H1 (cell line): ENCODE measurements around the gene SHROOM2. TPM values are rescaled to one million over a fixed set of nuclear protein-coding genes. Genes with fewer than 3 reads are reported as not detected.

Experiments
- CTCF ChIA-PET: fragments of 300-600 bp; sonication (Branson Sonifier 250); formaldehyde crosslinking; loops from one replicate; lab custom pipeline; 2021; ENCODE audit not compliant: partially characterized antibody; lab: Charles Lee
- POLR2A ChIA-PET: fragments of 300-600 bp; sonication (Branson Sonifier 250); formaldehyde crosslinking; loops from one replicate; lab custom pipeline; 2021; ENCODE audit warnings: inconsistent platforms; ENCODE audit not compliant: partially characterized antibody; lab: Charles Lee
- DNase-seq, 2 experiments: peaks; one replicate each; pipeline versions ENCODE4 v3.0.0 to v3.0.0-alpha.2; 2010 to 2022; ENCODE audit warnings: low spot score in 2 of 2, low read depth in 1 of 2, mixed read lengths in 1 of 2
- FAIRE-seq: peaks from 2 replicates; lab custom pipeline; 2011; peaks lifted over from hg19 to GRCh38; lab: Jason Lieb, UNC
- H2AFZ ChIP-seq: 2 replicates; pipeline ENCODE4 v1.8.1; 2012; ENCODE audit warnings: low read length, inconsistent platforms
- H2AK5ac ChIP-seq: 2 replicates; pipeline ENCODE4 v1.6.1; 2013; ENCODE audit warnings: low read depth, low read length
- H2BK120ac ChIP-seq: replicated peaks from 2 replicates; pipeline ENCODE3; 2013; ENCODE audit warnings: low read depth, low read length, inconsistent platforms
- H2BK12ac ChIP-seq: 2 replicates; pipeline ENCODE4 v1.6.1; 2013; ENCODE audit warnings: low read depth, low read length
- H2BK15ac ChIP-seq: 2 replicates; pipeline ENCODE4 v1.6.1; 2013; ENCODE audit warnings: low read length
- H2BK20ac ChIP-seq: 2 replicates; pipeline ENCODE4 v1.6.1; 2013; ENCODE audit warnings: low read length
- H2BK5ac ChIP-seq: 2 replicates; pipeline ENCODE4 v1.6.1; 2013; ENCODE audit warnings: low read depth, low read length
- H3K14ac ChIP-seq: 2 replicates; pipeline ENCODE4 v1.6.1; 2013; ENCODE audit warnings: inconsistent platforms; ENCODE audit not compliant: insufficient read length
- H3K18ac ChIP-seq: 2 replicates; pipeline ENCODE4 v1.6.1; 2013; ENCODE audit warnings: low read length; ENCODE audit errors: extremely low read depth
- H3K23ac ChIP-seq: 2 replicates; pipeline ENCODE4 v1.6.1; 2013; ENCODE audit warnings: inconsistent platforms; ENCODE audit not compliant: insufficient read length
- H3K23me2 ChIP-seq: 2 replicates; pipeline ENCODE4 v1.6.1; 2013; ENCODE audit warnings: low read depth, low read length
- H3K27ac ChIP-seq: 2 replicates; pipeline ENCODE4 v1.6.1; 2011; ENCODE audit warnings: low read depth, low read length, inconsistent platforms
- H3K27me3 ChIP-seq, 4 experiments: replicated peaks in 1 of 4; 1 replicate in 1 of 4; 2 replicates in 3 of 4; pipeline versions ENCODE4 v1.6.1 to v1.8.1; 2011 to 2013; ENCODE audit warnings: low read length in 3 of 4, mild to moderate bottlenecking in 3 of 4, inconsistent platforms in 2 of 4, mixed read lengths in 2 of 4, moderate library complexity in 1 of 4; ENCODE audit not compliant: control insufficient read depth in 3 of 4, insufficient read depth in 3 of 4; ENCODE audit errors: extremely low read depth in 1 of 4
- H3K36me3 ChIP-seq, 4 experiments: 2 replicates each; pipeline versions ENCODE4 v1.6.1 to v1.8.1; 2011 to 2013; ENCODE audit warnings: mild to moderate bottlenecking in 4 of 4, low read length in 3 of 4, moderate library complexity in 2 of 4, control low read depth in 1 of 4, inconsistent platforms in 1 of 4; ENCODE audit not compliant: insufficient read depth in 4 of 4, control insufficient read depth in 2 of 4
- H3K4ac ChIP-seq: replicated peaks from 2 replicates; pipeline ENCODE3; 2013; ENCODE audit warnings: low read length, low read depth, mixed read lengths, inconsistent platforms; ENCODE audit not compliant: insufficient read length
- H3K4me1 ChIP-seq, 4 experiments: replicated peaks in 1 of 4; 1 replicate in 1 of 4; 2 replicates in 3 of 4; pipeline versions ENCODE4 v1.6.1 to v1.8.1; 2011 to 2013; ENCODE audit warnings: low read length in 3 of 4, inconsistent platforms in 2 of 4, mixed read lengths in 1 of 4; ENCODE audit not compliant: insufficient read depth in 4 of 4, control insufficient read depth in 3 of 4
- H3K4me2 ChIP-seq, 2 experiments: 2 replicates each; pipeline versions ENCODE4 v1.6.1 to v1.8.1; 2011 to 2013; ENCODE audit warnings: low read depth in 2 of 2, low read length in 2 of 2, control low read depth in 1 of 2, inconsistent platforms in 1 of 2, mild to moderate bottlenecking in 1 of 2; ENCODE audit not compliant: insufficient read depth in 1 of 2
- H3K4me3 ChIP-seq, 4 experiments: fragments of 200-600, 300-600 bp in 1 of 4; sonication (generic), shearing (Covaris generic), sonication (Bioruptor Twin) in 1 of 4; 2 replicates each; pipeline versions ENCODE4 v1.5.1 to v1.8.1; 2011 to 2016; ENCODE audit warnings: low read length in 4 of 4, low read depth in 3 of 4, control low read depth in 2 of 4, inconsistent platforms in 2 of 4, mild to moderate bottlenecking in 2 of 4, mixed read lengths in 1 of 4, moderate library complexity in 1 of 4; ENCODE audit not compliant: insufficient read depth in 2 of 4; ENCODE audit errors: extremely low read depth in 1 of 4
- H3K56ac ChIP-seq: replicated peaks from 2 replicates; pipeline ENCODE3; 2013; ENCODE audit warnings: low read depth, mild to moderate bottlenecking, mixed read lengths, low read length, inconsistent platforms; ENCODE audit not compliant: insufficient read length
- H3K79me1 ChIP-seq: 2 replicates; pipeline ENCODE4 v1.6.1; 2013; ENCODE audit warnings: low read depth, low read length, control low read depth
- H3K79me2 ChIP-seq, 2 experiments: 2 replicates each; pipeline versions ENCODE4 v1.6.1 to v1.8.1; 2012 to 2013; ENCODE audit warnings: low read length in 2 of 2, mild to moderate bottlenecking in 2 of 2, inconsistent platforms in 1 of 2; ENCODE audit not compliant: insufficient read depth in 2 of 2, control insufficient read depth in 1 of 2
- H3K9ac ChIP-seq, 4 experiments: replicated peaks in 1 of 4; 1 replicate in 1 of 4; 2 replicates in 3 of 4; pipeline versions ENCODE4 v1.6.1 to v1.8.1; 2011 to 2013; ENCODE audit warnings: low read depth in 3 of 4, low read length in 3 of 4, control low read depth in 2 of 4, mild to moderate bottlenecking in 2 of 4, moderate library complexity in 2 of 4, inconsistent platforms in 1 of 4; ENCODE audit errors: extremely low read depth in 1 of 4
- H3K9me3 ChIP-seq, 2 experiments: 2 replicates each; pipeline versions ENCODE4 v1.6.1 to v1.8.1; 2012 to 2013; ENCODE audit warnings: mild to moderate bottlenecking in 2 of 2, moderate library complexity in 2 of 2, control low read depth in 1 of 2, inconsistent platforms in 1 of 2, low read depth in 1 of 2, low read length in 1 of 2, mixed read lengths in 1 of 2; ENCODE audit not compliant: insufficient read depth in 2 of 2
- H4K20me1 ChIP-seq, 2 experiments: replicated peaks in 1 of 2; 2 replicates each; pipeline versions ENCODE3 to v1.8.1; 2011 to 2013; ENCODE audit warnings: inconsistent platforms in 2 of 2, low read length in 2 of 2, mild to moderate bottlenecking in 1 of 2; ENCODE audit not compliant: insufficient read depth in 2 of 2, control insufficient read depth in 1 of 2
- H4K5ac ChIP-seq: 2 replicates; pipeline ENCODE4 v1.6.1; 2013; ENCODE audit warnings: low read length, low read depth, mixed read lengths, inconsistent platforms; ENCODE audit not compliant: insufficient read length
- H4K8ac ChIP-seq: 2 replicates; pipeline ENCODE4 v1.8.0; 2013; ENCODE audit warnings: mild to moderate bottlenecking, moderate library complexity, low read length, inconsistent platforms; ENCODE audit not compliant: insufficient read depth; ENCODE audit errors: extremely low read depth
- H4K91ac ChIP-seq: replicated peaks from 2 replicates; pipeline ENCODE3; 2013; ENCODE audit warnings: low read length, mixed read lengths, inconsistent platforms; ENCODE audit not compliant: insufficient read length
- ATF3 ChIP-seq: IDR thresholded peaks from 2 replicates; pipeline ENCODE4 v1.6.1; 2011; ENCODE audit warnings: low read depth, mild to moderate bottlenecking, low read length; ENCODE audit not compliant: insufficient read depth
- CHD1 ChIP-seq: IDR thresholded peaks from 2 replicates; pipeline ENCODE4 v1.6.1; 2012; ENCODE audit warnings: low read depth, low read length, improper control_type of control experiment
- GABPA ChIP-seq: IDR thresholded peaks from 2 replicates; pipeline ENCODE4 v1.6.1; 2011; ENCODE audit warnings: mild to moderate bottlenecking, low read length, moderate library complexity, borderline replicate concordance; ENCODE audit not compliant: insufficient read depth
- HDAC2 ChIP-seq, 2 experiments: fragments of 300-600 bp in 1 of 2; sonication (generic) in 1 of 2; IDR thresholded peaks; 2 replicates each; pipeline ENCODE4 v1.6.1; 2011 to 2012; ENCODE audit warnings: low read depth in 2 of 2, low read length in 2 of 2, mild to moderate bottlenecking in 2 of 2, moderate library complexity in 2 of 2, borderline replicate concordance in 1 of 2, inconsistent platforms in 1 of 2
- RAD21 ChIP-seq, 2 experiments: IDR thresholded peaks in 1 of 2; conservative IDR thresholded peaks in 1 of 2; 2 replicates each; pipeline ENCODE4 v1.6.1; 2011; ENCODE audit warnings: low read depth in 2 of 2, low read length in 2 of 2, improper control_type of control experiment in 1 of 2, inconsistent platforms in 1 of 2, mild to moderate bottlenecking in 1 of 2, moderate library complexity in 1 of 2
- SP1 ChIP-seq: IDR thresholded peaks from 2 replicates; pipeline ENCODE4 v1.6.1; 2011; ENCODE audit warnings: low read depth, low read length
- SUZ12 ChIP-seq: fragments of 200-600 bp; sonication (generic); IDR thresholded peaks from 2 replicates; pipeline ENCODE4 v1.6.1; 2012; ENCODE audit warnings: mild to moderate bottlenecking, inconsistent platforms, low read length, moderate library complexity, mixed read lengths
- USF2 ChIP-seq: IDR thresholded peaks from 2 replicates; pipeline ENCODE4 v1.6.1; 2011; ENCODE audit warnings: low read length, improper control_type of control experiment
- WGBS, 2 experiments: shearing (Covaris generic) in 1 of 2; methylation state at CpG; one replicate each; pipeline versions ENCODE4 v1.1.6 to v1.1.7; 2013 to 2015; ENCODE audit warnings: low lambda C conversion rate in 2 of 2, mixed read lengths in 2 of 2, inconsistent platforms in 1 of 2, low coverage in 1 of 2, missing lambda C conversion rate in 1 of 2; ENCODE audit not compliant: insufficient replicate concordance in 2 of 2, insufficient coverage in 1 of 2, insufficient read length in 1 of 2; ENCODE audit errors: extremely low coverage in 1 of 2, missing lambda C conversion rate in 1 of 2; 5-methylcytosine and 5-hydroxymethylcytosine counted together
- polyA plus RNA-seq, 7 experiments: library from polyadenylated mRNA; depleted of rRNA in 3 of 7; stranded (reverse) in 5 of 7; unstranded in 2 of 7; fragments of >200 nt in 5 of 7; fragments of 200-250 nt in 2 of 7; gene quantifications; 1 replicate in 5 of 7; 2 replicates in 1 of 7; 4 replicates in 1 of 7; pipeline versions ENCODE4 v1.2.1 to v1.2.3, GENCODE V29; 2011 to 2013; ENCODE audit warnings: missing spikeins in 2 of 7, mixed read lengths in 2 of 7
- total RNA-seq: library from RNA; stranded (reverse); fragmentation: NEBNext Ultra II Directional; extraction: Animal tissue kit (Norgen Biotek cat#: 25700); gene quantifications from 2 replicates; pipeline ENCODE4 v1.2.1, GENCODE V29; 2021

The SHROOM2 gene
- total and polyA plus RNA-seq, 2 of the 8 experiments (the other 6 are each of a cell fraction or from before 2014, with no cell fraction given), result 3.4 to 14.2 TPM

- POLR2A ChIA-PET, result no interaction called here
- H3K18ac ChIP-seq, result no peak overlapping the region
- no peak overlapping the region for H3K9ac ChIP-seq
- H3K9me3 ChIP-seq, result peaks cover 0 to 12% of the 10 kb centered on the region in 2 experiments; a peak in 2 of 4 replicates
- H3K79me1 ChIP-seq, result no peaks in the 10 kb centered on the region
- no peak overlapping the region for H4K5ac ChIP-seq
- no peak overlapping the region for H2AFZ ChIP-seq
- FAIRE-seq (peak; percentile 83), DNase-seq (peak; percentile 47 to 89)
- no peak overlapping the region for H4K91ac ChIP-seq
- H3K56ac ChIP-seq, result no peak overlapping the region
- H2BK120ac ChIP-seq, result no peak overlapping the region
- WGBS, 2 experiments, result 26% methylated on average over 18 of the region's 18 CpGs; no CpG with 5 or more reads in 1 of the 2 experiments
- no peak overlapping the region for H3K4ac ChIP-seq
- CTCF ChIA-PET, result interaction anchor here (0.8 to 6.7 kb wide), 7 partner anchors 14 to 143 kb away, joined by 3 to 66 read pairs (median 5); no protein-coding TSS in a partner anchor
- no peaks in the 10 kb centered on the region for H3K36me3 ChIP-seq
- no peaks in the 10 kb centered on the region for H3K23me2 ChIP-seq
- no peak overlapping the region for H3K4me3 ChIP-seq
- no peak overlapping the region for H3K23ac ChIP-seq
- no peak overlapping the region for H3K27ac ChIP-seq
- H2AK5ac ChIP-seq, result no peak overlapping the region
- H3K4me1 ChIP-seq, result no peaks in the 10 kb centered on the region
- no peak overlapping the region for H3K14ac ChIP-seq
- H4K8ac ChIP-seq, result no peak overlapping the region
- H3K79me2 ChIP-seq, result no peaks in the 10 kb centered on the region
- no peak overlapping the region for H2BK12ac ChIP-seq
- no peak overlapping the region for H2BK5ac ChIP-seq
- H2BK20ac ChIP-seq, result no peak overlapping the region
- H3K27me3 ChIP-seq, result no peaks in the 10 kb centered on the region
- H4K20me1 ChIP-seq, result no peaks in the 10 kb centered on the region
- H2BK15ac ChIP-seq, result no peak overlapping the region
- no peak overlapping the region for H3K4me2 ChIP-seq
- no peak for TF ChIP-seq SP1
- peak; percentile 74; the same call in 1 of the 2 replicates for TF ChIP-seq ATF3
- TF ChIP-seq HDAC2 (IDR thresholded peaks at IDR 0.05; ENCODE audit: borderline replicate concordance in 1 of 2, low read depth in 2 of 2, low read length in 2 of 2), result no peak
- TF ChIP-seq RAD21 (IDR thresholded peaks at IDR 0.05 in 1 of 2, conservative IDR thresholded peaks at IDR 0.05 in 1 of 2; ENCODE audit: low read depth in 2 of 2, low read length in 2 of 2), result peak; percentile 90 to 95
- no peak for TF ChIP-seq USF2
- TF ChIP-seq SUZ12, result no peak
- no peak for TF ChIP-seq GABPA
- no peak for TF ChIP-seq CHD1
Observed at GRCh38 chrX:9995855-9996339, 209.7 kb downstream of the SHROOM2 start.
